Large intestine (tissue), 3 donors: ENCODE data around the gene RAD9A. TPM values are rescaled to one million over a fixed set of nuclear protein-coding genes. Genes with fewer than 3 reads are reported as not detected.

ENCODE experiments used
- DNase-seq, 2 donors: peaks; one replicate each; pipeline versions ENCODE4 v3.0.0 to v3.0.0-alpha.2; 2013
- H3K27ac ChIP-seq: one replicate; pipeline ENCODE4 v1.5.1; 2013; ENCODE audit warnings: low read length
- H3K27me3 ChIP-seq: 2 replicates; pipeline ENCODE4 v1.6.1; 2013; ENCODE audit warnings: low read length; ENCODE audit not compliant: control insufficient read depth, insufficient read depth
- H3K36me3 ChIP-seq: 2 replicates; pipeline ENCODE4 v1.6.1; 2013; ENCODE audit warnings: low read length; ENCODE audit not compliant: control insufficient read depth, insufficient read depth
- H3K4me1 ChIP-seq: one replicate; pipeline ENCODE4 v1.6.1; 2013; ENCODE audit warnings: low read length; ENCODE audit not compliant: control insufficient read depth, insufficient read depth
- H3K4me3 ChIP-seq: one replicate; pipeline ENCODE4 v1.5.1; 2013; ENCODE audit warnings: low read length
- H3K9me3 ChIP-seq: one replicate; pipeline ENCODE4 v1.6.1; 2013; ENCODE audit warnings: mild to moderate bottlenecking, low read depth, low read length, moderate library complexity; ENCODE audit not compliant: control insufficient read depth
- WGBS: methylation state at CpG from one replicate; pipeline ENCODE4 v1.1.5; 2013; ENCODE audit warnings: low lambda C conversion rate; ENCODE audit not compliant: insufficient coverage; 5-methylcytosine and 5-hydroxymethylcytosine counted together
- polyA plus RNA-seq: library from polyadenylated mRNA; unstranded; fragments of 120-200 nt; gene quantifications from one replicate; pipeline ENCODE4 v1.2.1, GENCODE V29; 2013

The RAD9A gene
- polyA plus RNA-seq, 1 donor, result 22.1 TPM

DNA sequence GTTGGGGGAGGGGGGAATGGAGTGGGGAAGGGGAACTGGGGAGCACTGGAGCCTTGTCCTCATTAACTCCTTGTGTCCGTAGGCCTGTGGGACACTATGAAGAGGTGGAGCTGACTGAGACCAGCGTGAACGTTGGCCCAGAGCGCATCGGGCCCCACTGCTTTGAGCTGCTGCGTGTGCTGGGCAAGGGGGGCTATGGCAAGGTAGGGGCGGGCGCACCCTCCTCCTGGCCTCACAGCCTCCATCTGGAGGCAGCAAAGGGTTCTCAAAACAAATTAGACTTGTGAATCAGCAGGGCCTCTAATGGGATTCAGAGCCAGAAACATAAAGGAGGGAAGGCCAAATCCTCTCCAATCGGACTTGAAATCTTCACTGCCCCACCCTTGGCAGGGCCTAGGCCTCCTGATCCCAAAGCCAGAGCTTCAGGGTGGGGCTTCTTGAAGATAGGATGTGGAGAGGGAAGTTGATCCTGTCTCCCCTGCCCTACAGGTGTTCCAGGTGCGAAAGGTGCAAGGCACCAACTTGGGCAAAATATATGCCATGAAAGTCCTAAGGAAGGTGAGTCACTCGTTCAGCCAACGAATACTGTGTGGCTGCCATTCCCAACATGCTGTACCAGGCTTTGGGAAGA lies 37.4 kb downstream of the RAD9A start:
- no peaks in the 10 kb centered on the region for H3K27me3 ChIP-seq

DNA sequence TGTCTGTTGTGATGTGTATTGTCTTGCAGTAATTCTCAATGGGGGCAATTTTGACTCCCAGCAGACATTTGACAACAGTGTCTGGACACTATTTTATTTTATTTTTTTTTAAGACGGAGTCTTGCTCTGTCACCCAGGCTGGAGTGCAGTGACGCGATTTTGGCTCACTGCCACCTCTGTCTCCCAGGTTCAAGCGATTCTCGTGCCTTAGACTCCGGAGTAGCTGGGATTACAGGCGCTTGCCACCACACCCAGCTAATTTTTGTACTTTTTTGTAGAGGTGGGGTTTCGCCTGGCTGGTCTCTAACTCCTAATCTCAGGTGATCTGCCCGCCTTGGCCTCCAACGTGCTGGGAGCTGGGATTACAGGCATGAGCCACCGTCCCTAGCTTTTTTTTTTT lies 37.9 kb downstream of the RAD9A start:
- H3K27me3 ChIP-seq, result no peaks in the 10 kb centered on the region
- H3K27ac ChIP-seq, result no peak overlapping the region
- H3K36me3 ChIP-seq, result peaks cover 41% of the 10 kb centered on the region
- no peak for DNase-seq
- WGBS, result no CpG with 5 or more reads among the region's 11 CpGs
- H3K4me3 ChIP-seq, result no peak overlapping the region
- no peaks in the 10 kb centered on the region for H3K9me3 ChIP-seq
- H3K4me1 ChIP-seq, result peaks cover 12% of the 10 kb centered on the region

More for the DNA sequence above, 37.4 kb downstream of the RAD9A start:
- no peak overlapping the region for H3K27ac ChIP-seq
- no peak for DNase-seq
- H3K9me3 ChIP-seq, result no peaks in the 10 kb centered on the region
- H3K4me1 ChIP-seq, result peaks cover 12% of the 10 kb centered on the region
- H3K4me3 ChIP-seq, result peak overlapping the region; percentile 88
- peaks cover 36% of the 10 kb centered on the region for H3K36me3 ChIP-seq
- WGBS, result no CpG with 5 or more reads among the region's 12 CpGs

DNA sequence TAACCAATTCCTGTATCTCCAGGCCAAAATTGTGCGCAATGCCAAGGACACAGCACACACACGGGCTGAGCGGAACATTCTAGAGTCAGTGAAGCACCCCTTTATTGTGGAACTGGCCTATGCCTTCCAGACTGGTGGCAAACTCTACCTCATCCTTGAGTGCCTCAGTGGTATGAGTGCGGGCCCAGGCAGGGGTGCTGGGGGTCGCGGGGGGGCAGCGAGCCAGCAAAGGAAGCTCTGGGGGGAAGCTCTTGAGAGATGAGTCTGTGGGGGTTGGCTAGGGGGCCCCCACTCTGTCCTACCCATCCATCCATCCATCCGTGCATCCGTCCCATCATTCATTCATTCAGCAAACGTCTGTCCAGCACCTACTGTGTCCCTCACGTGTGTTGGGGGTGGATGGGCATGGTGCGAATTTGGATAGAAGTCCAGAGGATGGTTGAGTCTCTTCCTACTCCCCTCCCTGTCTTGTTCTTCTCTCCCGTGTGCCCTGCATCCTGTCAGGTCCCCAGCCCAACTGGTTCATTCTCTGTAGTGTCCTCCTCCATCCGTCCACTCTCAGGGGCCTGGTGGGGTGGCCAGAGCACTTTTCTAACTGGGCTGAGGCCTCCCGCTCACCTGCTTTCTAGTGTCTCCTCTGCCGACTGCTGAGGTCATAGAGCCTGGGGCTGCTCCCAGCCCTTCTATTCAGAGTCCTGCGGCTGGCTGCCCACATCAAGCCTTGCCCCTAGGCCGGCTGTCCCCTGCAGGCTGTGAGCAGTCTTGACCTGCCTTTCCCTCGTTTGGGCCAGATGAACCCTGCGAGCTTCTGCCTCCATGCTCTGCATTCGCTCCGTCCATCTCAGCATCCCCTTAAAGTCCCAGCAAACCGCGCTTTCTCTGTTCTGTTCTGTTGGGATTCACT lies 39.8 kb downstream of the RAD9A start:
- peaks cover 53% of the 10 kb centered on the region for H3K36me3 ChIP-seq
- no peaks in the 10 kb centered on the region for H3K27me3 ChIP-seq
- H3K4me1 ChIP-seq, result peaks cover 12% of the 10 kb centered on the region
- 100% methylated on average over 1 of the region's 24 CpGs for WGBS
- H3K9me3 ChIP-seq, result no peaks in the 10 kb centered on the region
- DNase-seq, result no peak
- H3K4me3 ChIP-seq, result no peak overlapping the region
- H3K27ac ChIP-seq, result no peak overlapping the region

DNA sequence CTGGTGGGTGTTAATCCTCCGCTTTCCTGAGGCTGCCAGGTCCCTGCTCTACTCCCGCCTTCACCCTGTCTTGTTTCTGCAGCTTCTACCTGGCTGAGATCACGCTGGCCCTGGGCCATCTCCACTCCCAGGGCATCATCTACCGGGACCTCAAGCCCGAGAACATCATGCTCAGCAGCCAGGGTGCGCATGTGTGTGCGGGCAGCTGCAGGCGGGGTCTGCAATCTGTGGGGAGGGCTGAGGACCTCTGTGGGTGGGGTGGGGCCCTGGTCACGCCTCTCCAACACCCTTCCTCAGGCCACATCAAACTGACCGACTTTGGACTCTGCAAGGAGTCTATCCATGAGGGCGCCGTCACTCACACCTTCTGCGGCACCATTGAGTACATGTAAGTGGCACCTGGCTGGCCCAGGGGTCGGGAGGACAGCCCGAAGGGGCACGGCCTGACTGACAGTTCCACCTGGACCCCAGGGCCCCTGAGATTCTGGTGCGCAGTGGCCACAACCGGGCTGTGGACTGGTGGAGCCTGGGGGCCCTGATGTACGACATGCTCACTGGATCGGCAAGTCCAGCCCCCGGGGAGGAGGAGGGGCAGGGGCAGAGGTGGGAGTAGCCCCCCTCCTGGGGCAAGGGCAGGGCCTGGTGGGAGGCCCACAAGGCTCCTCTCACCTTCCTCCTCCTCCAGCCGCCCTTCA lies 41.0 kb downstream of the RAD9A start:
- H3K27me3 ChIP-seq, result no peaks in the 10 kb centered on the region
- H3K36me3 ChIP-seq, result peaks cover 59% of the 10 kb centered on the region
- no CpG with 5 or more reads among the region's 22 CpGs for WGBS
- H3K4me1 ChIP-seq, result peaks cover 10% of the 10 kb centered on the region
- no peak for DNase-seq
- H3K27ac ChIP-seq, result no peak overlapping the region
- no peaks in the 10 kb centered on the region for H3K9me3 ChIP-seq
- H3K4me3 ChIP-seq, result no peak overlapping the region

DNA sequence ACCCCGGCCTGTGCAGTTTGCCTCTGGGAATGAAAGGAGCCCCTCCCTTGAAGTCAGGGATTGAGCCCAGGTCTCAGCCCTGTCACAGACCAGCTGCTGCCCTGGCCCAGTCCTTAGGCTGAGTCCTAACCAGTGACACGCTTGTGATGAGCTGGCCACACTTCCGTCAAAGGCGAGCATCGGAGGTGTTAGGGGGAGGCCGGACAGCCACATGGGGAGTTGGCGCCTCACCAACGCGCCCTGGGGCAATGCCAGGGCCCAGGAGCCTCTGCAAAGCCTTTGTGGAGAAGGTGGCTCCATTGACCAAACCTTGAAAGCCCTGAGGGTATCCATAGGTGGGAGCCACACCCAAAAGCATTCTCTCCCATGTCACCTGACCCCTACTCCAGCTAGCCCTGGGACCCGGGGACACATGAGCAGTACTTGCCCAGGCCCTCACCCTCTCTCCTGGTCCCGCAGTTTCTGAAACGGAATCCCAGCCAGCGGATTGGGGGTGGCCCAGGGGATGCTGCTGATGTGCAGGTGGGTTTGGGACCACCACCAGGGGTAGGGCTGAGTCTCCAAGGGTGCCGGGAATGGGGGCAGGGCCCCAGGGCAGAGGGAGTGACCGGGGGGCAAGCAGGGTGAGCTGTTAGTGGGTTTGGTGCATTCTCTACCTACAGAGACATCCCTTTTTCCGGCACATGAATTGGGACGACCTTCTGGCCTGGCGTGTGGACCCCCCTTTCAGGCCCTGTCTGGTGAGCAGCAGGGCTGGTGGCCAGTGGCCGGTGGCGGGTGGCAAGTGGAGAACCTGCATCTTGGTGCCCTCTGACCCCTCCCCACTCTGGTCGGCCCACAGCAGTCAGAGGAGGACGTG lies 42.0 kb downstream of the RAD9A start:
- Histone ChIP-seq H3K27me3 (no peaks in the 10 kb centered on the region), H3K4me3 (no peak overlapping the region), H3K36me3 (peaks cover 69% of the 10 kb centered on the region), H3K9me3 (no peaks in the 10 kb centered on the region), H3K27ac (no peak overlapping the region), H3K4me1 (peaks cover 10% of the 10 kb centered on the region)
- WGBS, result 100% methylated on average over 2 of the region's 22 CpGs
- DNase-seq, result no peak

DNA sequence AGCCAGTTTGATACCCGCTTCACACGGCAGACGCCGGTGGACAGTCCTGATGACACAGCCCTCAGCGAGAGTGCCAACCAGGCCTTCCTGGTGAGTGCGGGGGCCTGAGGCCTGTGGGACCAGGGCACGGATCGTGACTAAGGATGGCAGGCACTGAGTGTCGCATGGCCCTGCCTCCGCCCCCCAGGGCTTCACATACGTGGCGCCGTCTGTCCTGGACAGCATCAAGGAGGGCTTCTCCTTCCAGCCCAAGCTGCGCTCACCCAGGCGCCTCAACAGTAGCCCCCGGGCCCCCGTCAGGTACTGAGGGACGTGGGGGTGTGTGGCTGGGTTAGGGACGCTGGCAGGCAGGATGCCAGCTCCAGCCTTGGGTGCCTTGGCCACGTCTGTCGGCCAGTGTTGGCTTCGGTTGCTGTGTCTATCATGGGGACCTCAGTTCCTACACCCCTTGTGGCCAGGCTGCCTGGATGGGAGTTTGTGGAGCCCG lies 42.7 kb downstream of the RAD9A start:
- WGBS, result no CpG with 5 or more reads among the region's 23 CpGs
- no peak for DNase-seq
- peaks cover 76% of the 10 kb centered on the region for H3K36me3 ChIP-seq
- peaks cover 4% of the 10 kb centered on the region for H3K4me1 ChIP-seq
- no peaks in the 10 kb centered on the region for H3K27me3 ChIP-seq
- H3K27ac ChIP-seq, result no peak overlapping the region
- H3K9me3 ChIP-seq, result no peaks in the 10 kb centered on the region
- no peak overlapping the region for H3K4me3 ChIP-seq

DNA sequence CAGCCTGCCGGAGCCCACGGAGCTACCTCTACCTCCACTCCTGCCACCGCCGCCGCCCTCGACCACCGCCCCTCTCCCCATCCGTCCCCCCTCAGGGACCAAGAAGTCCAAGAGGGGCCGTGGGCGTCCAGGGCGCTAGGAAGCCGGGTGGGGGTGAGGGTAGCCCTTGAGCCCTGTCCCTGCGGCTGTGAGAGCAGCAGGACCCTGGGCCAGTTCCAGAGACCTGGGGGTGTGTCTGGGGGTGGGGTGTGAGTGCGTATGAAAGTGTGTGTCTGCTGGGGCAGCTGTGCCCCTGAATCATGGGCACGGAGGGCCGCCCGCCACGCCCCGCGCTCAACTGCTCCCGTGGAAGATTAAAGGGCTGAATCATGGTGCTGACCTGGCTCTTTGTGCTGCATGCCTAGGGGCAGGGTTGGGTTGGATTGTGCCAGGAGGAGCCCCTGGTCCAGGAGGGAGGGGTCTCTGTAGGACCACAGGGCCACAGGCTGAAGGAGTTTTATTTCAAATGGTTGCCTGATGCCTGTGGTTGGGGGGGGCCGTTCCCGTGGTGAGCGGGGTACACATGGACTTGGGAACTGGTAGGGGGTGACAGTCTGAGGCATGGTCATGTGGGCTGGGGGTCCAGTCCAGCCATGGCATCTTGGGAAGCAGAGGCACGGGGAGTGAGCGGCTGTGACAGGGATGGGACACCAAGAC lies 43.4 kb downstream of the RAD9A start:
- no peak overlapping the region for H3K27ac ChIP-seq
- H3K4me3 ChIP-seq, result no peak overlapping the region
- no peak for DNase-seq
- no CpG with 5 or more reads among the region's 26 CpGs for WGBS
- no peaks in the 10 kb centered on the region for H3K27me3 ChIP-seq
- peaks cover 83% of the 10 kb centered on the region for H3K36me3 ChIP-seq
- H3K4me1 ChIP-seq, result peaks cover 2% of the 10 kb centered on the region
- H3K9me3 ChIP-seq, result no peaks in the 10 kb centered on the region

DNA sequence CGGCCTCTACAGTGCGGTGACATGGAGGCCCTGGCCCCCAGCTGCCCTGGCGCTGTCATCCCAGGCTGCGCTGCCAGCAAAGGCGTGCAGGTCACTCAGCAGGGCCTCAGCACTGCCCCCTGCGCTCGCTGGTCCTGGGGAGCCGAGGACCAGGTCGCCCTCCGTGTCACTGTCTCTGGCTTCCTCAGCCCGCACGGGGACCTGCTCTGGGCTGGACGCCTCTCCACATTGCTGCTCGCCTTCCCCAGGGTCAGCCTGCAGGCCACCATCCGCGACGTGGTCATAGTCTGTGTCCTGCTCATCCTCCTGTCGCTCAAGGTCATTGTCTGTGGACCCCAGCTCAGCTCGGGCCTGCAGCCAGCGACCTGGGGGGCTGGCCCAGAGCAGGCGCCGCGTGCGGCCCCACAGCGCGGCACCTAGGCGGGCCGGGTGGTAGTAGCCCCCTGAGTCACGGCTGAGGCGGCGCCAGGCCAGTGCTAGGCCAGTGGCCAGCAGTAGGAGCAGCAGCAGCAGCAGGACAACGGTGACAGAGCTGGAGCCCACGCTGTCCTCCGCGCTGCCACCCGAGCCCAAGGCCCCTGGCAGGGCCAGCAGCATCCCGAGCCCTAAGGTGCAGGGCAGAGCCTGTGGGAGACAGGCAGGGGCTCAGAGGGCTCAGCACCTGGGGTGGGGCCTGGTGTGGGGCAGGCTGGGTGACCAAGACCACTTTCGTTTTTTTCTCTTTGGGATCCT lies 44.1 kb downstream of the RAD9A start:
- no peak overlapping the region for H3K4me3 ChIP-seq
- no peak overlapping the region for H3K27ac ChIP-seq
- DNase-seq, result no peak
- H3K27me3 ChIP-seq, result no peaks in the 10 kb centered on the region
- peaks cover 85% of the 10 kb centered on the region for H3K36me3 ChIP-seq
- WGBS, result no CpG with 5 or more reads among the region's 38 CpGs
- peaks cover 2% of the 10 kb centered on the region for H3K4me1 ChIP-seq
- H3K9me3 ChIP-seq, result no peaks in the 10 kb centered on the region

DNA sequence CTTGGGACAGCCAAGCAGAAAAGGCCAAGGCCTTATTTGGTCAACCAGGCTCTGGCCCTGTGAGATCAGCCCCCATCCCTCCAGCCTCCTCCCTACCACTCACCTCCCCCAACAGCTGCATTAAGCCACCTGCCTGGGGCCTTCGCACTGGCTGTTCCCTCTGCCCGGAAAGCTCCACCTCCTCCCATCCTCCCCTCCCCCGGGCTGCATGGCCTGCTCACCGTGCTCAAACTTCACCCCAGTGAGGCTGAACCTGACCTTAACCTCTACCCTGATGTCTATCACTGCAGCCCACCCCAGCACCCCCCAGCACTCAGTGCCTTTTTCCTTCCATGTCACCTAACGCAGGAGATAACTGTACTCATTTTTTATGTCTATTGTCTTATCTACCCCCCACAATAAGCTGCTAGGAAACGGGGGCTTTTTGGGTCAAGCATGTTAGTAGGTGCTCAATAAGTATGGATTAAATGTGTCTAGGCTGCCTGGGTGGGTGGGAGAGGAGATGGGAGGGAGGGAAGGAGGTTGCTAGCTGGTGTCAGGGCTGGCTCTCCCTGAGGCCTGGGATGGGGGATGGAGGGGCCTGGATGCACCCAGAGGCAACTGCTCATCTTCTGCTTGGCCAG lies 44.8 kb downstream of the RAD9A start:
- 60% methylated on average over 1 of the region's 6 CpGs for WGBS
- no peak overlapping the region for H3K27ac ChIP-seq
- H3K9me3 ChIP-seq, result no peaks in the 10 kb centered on the region
- H3K36me3 ChIP-seq, result peaks cover 87% of the 10 kb centered on the region
- no peak for DNase-seq
- H3K4me1 ChIP-seq, result peaks cover 2% of the 10 kb centered on the region
- H3K4me3 ChIP-seq, result no peak overlapping the region
- no peaks in the 10 kb centered on the region for H3K27me3 ChIP-seq
